Endodermal cell (in vitro differentiated cells): ENCODE results near the gene CPT1A. TPM values are rescaled to one million over a fixed set of nuclear protein-coding genes. Genes with fewer than 3 reads are reported as not detected.

Experiments
- DNase-seq: peaks from one replicate; pipeline ENCODE4 v3.0.0-alpha.2; 2017
- H3K27ac ChIP-seq: 2 replicates; pipeline ENCODE4 v1.5.1; 2013; ENCODE audit warnings: mild to moderate bottlenecking, low read depth, low read length, moderate library complexity
- H3K27me3 ChIP-seq: 2 replicates; pipeline ENCODE4 v1.6.1; 2013; ENCODE audit warnings: mild to moderate bottlenecking, low read length, moderate library complexity; ENCODE audit not compliant: insufficient read depth, control insufficient read depth, poor library complexity, severe bottlenecking
- H3K36me3 ChIP-seq: 2 replicates; pipeline ENCODE4 v1.7.0; 2013; ENCODE audit warnings: mild to moderate bottlenecking, low read length, moderate library complexity; ENCODE audit not compliant: control insufficient read depth, insufficient read depth
- H3K4me1 ChIP-seq: one replicate; pipeline ENCODE4 v1.7.0; 2013; ENCODE audit warnings: low read length; ENCODE audit not compliant: control insufficient read depth, insufficient read depth
- H3K4me3 ChIP-seq: 2 replicates; pipeline ENCODE4 v1.5.1; 2013; ENCODE audit warnings: mild to moderate bottlenecking, low read length, moderate library complexity
- H3K9ac ChIP-seq: 2 replicates; pipeline ENCODE4 v1.6.1; 2013; ENCODE audit warnings: mild to moderate bottlenecking, low read length, moderate library complexity; ENCODE audit not compliant: poor library complexity, severe bottlenecking; ENCODE audit errors: extremely low read depth
- H3K9me3 ChIP-seq: 2 replicates; pipeline ENCODE4 v1.6.1; 2013; ENCODE audit warnings: mild to moderate bottlenecking, low read length, moderate library complexity; ENCODE audit not compliant: control insufficient read depth
- H3K27ac Mint-ChIP-seq: 2 replicates; pipeline ENCODE4 v1.8.0; 2020; ENCODE audit warnings: mixed read lengths
- H3K27me3 Mint-ChIP-seq: 2 replicates; pipeline ENCODE4 v1.8.0; 2021; ENCODE audit warnings: mild to moderate bottlenecking, mixed read lengths; ENCODE audit not compliant: insufficient read depth
- H3K36me3 Mint-ChIP-seq: 2 replicates; pipeline ENCODE4 v1.8.0; 2020; ENCODE audit warnings: low read depth, mixed read lengths
- H3K4me1 Mint-ChIP-seq: 2 replicates; pipeline ENCODE4 v1.8.0; 2020; ENCODE audit warnings: mixed read lengths
- H3K4me3 Mint-ChIP-seq: 2 replicates; pipeline ENCODE4 v1.8.0; 2020; ENCODE audit warnings: mild to moderate bottlenecking, moderate library complexity, mixed read lengths
- H3K9me3 Mint-ChIP-seq: 2 replicates; pipeline ENCODE4 v1.8.0; 2020; ENCODE audit warnings: mild to moderate bottlenecking, mixed read lengths
- CTCF ChIP-seq: fragments of 200-600 bp; sonication (generic); conservative IDR thresholded peaks from 2 replicates; pipeline ENCODE4 v1.5.0; 2021; ENCODE audit warnings: antibody characterized with exemption, mild to moderate bottlenecking
- WGBS, 2 experiments: methylation state at CpG; one replicate each; pipeline versions ENCODE4 v1.1.5 to v1.1.7; 2013; ENCODE audit warnings: missing lambda C conversion rate in 2 of 2, mixed read lengths in 1 of 2; ENCODE audit not compliant: insufficient coverage in 1 of 2, insufficient read length in 1 of 2; 5-methylcytosine and 5-hydroxymethylcytosine counted together
- total RNA-seq, 2 donors: library from RNA; stranded (reverse); fragmentation: NEBNext Ultra II Directional in 1 of 2; extraction: Animal tissue kit (Norgen Biotek cat#: 25700) in 1 of 2; gene quantifications; 2 replicates in 1 of 2; 3 replicates in 1 of 2; pipeline ENCODE4 v1.2.1, GENCODE V29; 2021

Gene CPT1A
- total RNA-seq, 2 donors from 2014 or later, result 3.3 to 7.3 TPM

GRCh38 chr11:68844376-68844775, 2.7 kb upstream of the CPT1A start:
- no peaks in the 10 kb centered on the region for H3K9me3 Mint-ChIP-seq
- H3K4me3 Mint-ChIP-seq, result peak overlapping the region; percentile 56
- Histone ChIP-seq H3K4me1 (no peaks in the 10 kb centered on the region), H3K9me3 (no peaks in the 10 kb centered on the region), H3K9ac (no peak overlapping the region), H3K36me3 (no peaks in the 10 kb centered on the region), H3K27ac (no peak overlapping the region), H3K27me3 (peaks cover 68% of the 10 kb centered on the region), H3K4me3 (peak overlapping the region; percentile 75)
- no peak for DNase-seq
- peaks cover 58% of the 10 kb centered on the region for H3K27me3 Mint-ChIP-seq
- H3K27ac Mint-ChIP-seq, result no peak overlapping the region
- peaks cover 15% of the 10 kb centered on the region for H3K4me1 Mint-ChIP-seq
- TF ChIP-seq CTCF, result no peak
- no peaks in the 10 kb centered on the region for H3K36me3 Mint-ChIP-seq
- 71 to 72% methylated on average over 2 to 3 of the region's 3 CpGs for WGBS, 2 experiments

GRCh38 chr11:68843703-68844312, 2.1 kb upstream of the CPT1A start:
- H3K27ac ChIP-seq, result no peak overlapping the region
- no peaks in the 10 kb centered on the region for H3K4me1 ChIP-seq
- H3K36me3 ChIP-seq, result no peaks in the 10 kb centered on the region
- Mint-ChIP-seq H3K4me3 (peak overlapping the region; percentile 56), H3K27me3 (peaks cover 58% of the 10 kb centered on the region), H3K4me1 (peaks cover 16% of the 10 kb centered on the region), H3K36me3 (no peaks in the 10 kb centered on the region), H3K27ac (no peak overlapping the region), H3K9me3 (no peaks in the 10 kb centered on the region)
- peak; percentile 96 for DNase-seq
- peaks cover 68% of the 10 kb centered on the region for H3K27me3 ChIP-seq
- no peaks in the 10 kb centered on the region for H3K9me3 ChIP-seq
- H3K9ac ChIP-seq, result no peak overlapping the region
- peak; percentile 87 for TF ChIP-seq CTCF
- peak overlapping the region; percentile 75 for H3K4me3 ChIP-seq
- WGBS, 2 experiments, result 4 to 5% methylated on average over 24 to 54 of the region's 54 CpGs

- Histone ChIP-seq H3K4me3 (peak overlapping the region; percentile 75), H3K27ac (no peak overlapping the region), H3K9me3 (no peaks in the 10 kb centered on the region), H3K27me3 (peaks cover 68% of the 10 kb centered on the region), H3K9ac (no peak overlapping the region), H3K36me3 (no peaks in the 10 kb centered on the region), H3K4me1 (no peaks in the 10 kb centered on the region)
- Mint-ChIP-seq H3K9me3 (no peaks in the 10 kb centered on the region), H3K27ac (no peak overlapping the region), H3K4me1 (peaks cover 16% of the 10 kb centered on the region), H3K27me3 (peaks cover 55% of the 10 kb centered on the region), H3K36me3 (no peaks in the 10 kb centered on the region), H3K4me3 (peak overlapping the region; percentile 56)
- DNase-seq, result peak; percentile 71
- TF ChIP-seq CTCF, result no peak
- WGBS, 2 experiments, result 10 to 13% methylated on average over 9 to 22 of the region's 23 CpGs
Measured at GRCh38 chr11:68843052-68843561, 1.4 kb upstream of the CPT1A start.
